ENCODE results near the gene NAXE. TPM values are rescaled to one million over a fixed set of nuclear protein-coding genes. Genes with fewer than 3 reads are reported as not detected.

The NAXE gene
- total RNA-seq, 1 experiment from 2014 or later, result 261 TPM

DNA sequence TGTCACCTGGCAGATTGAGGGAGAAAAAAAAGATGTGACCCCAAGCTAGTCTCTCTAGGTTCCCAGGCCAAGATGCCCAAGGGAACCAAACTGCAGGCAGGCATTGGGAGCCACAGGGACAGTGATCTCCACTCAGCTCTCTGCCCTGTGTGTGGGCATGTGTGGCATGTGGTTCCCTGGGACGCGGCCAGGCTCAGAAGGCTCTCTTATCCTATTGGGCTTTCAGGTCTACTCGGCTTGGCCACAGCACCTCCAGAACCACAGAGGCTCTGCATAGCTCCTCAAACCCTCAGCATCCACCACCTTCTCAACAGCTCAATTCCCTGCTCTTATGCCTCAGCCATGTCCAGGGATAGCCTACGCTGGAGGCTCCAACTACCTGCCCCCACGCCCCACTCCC is 41.2 kb upstream of the NAXE start:
- no peaks in the 10 kb centered on the region for H3K9me2 ChIP-seq (replicated peaks; ENCODE audit: low read length)
- intact Hi-C loops (cut with micrococcal nuclease), result no loop called here
- TF ChIP-seq EZH2phosphoT487 (IDR thresholded peaks at IDR 0.05; ENCODE audit: borderline replicate concordance, low read length) (no peak), EZH2 (IDR thresholded peaks at IDR 0.05; ENCODE audit: low read length, unreplicated experiment) (no peak)
- TF ChIP-seq, protein P1, sequence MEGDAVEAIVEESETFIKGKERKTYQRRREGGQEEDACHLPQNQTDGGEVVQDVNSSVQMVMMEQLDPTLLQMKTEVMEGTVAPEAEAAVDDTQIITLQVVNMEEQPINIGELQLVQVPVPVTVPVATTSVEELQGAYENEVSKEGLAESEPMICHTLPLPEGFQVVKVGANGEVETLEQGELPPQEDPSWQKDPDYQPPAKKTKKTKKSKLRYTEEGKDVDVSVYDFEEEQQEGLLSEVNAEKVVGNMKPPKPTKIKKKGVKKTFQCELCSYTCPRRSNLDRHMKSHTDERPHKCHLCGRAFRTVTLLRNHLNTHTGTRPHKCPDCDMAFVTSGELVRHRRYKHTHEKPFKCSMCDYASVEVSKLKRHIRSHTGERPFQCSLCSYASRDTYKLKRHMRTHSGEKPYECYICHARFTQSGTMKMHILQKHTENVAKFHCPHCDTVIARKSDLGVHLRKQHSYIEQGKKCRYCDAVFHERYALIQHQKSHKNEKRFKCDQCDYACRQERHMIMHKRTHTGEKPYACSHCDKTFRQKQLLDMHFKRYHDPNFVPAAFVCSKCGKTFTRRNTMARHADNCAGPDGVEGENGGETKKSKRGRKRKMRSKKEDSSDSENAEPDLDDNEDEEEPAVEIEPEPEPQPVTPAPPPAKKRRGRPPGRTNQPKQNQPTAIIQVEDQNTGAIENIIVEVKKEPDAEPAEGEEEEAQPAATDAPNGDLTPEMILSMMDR (conservative IDR thresholded peaks at IDR 0.05; ENCODE audit: low read depth, low read length), result no peak
- H4K20me1 ChIP-seq (ENCODE audit: low read length), result no peaks in the 10 kb centered on the region
- H3K27ac ChIP-seq (ENCODE audit: low read length), result no peak overlapping the region
- POLR2A ChIA-PET (ENCODE audit: unreplicated experiment), result no interaction called here
- CTCF ChIA-PET, result no interaction called here
- DNase-seq, result no peak
- no peak overlapping the region for H3K4me3 ChIP-seq (ENCODE audit: low read length)
- H2AFZ ChIP-seq (ENCODE audit: low read length), result no peak overlapping the region
- H3K27me3 ChIP-seq (ENCODE audit: low read length), result no peaks in the 10 kb centered on the region
- H3K4me2 ChIP-seq (ENCODE audit: low read length), result no peak overlapping the region
- no peaks in the 10 kb centered on the region for H3F3A ChIP-seq (ENCODE audit: low read length, unreplicated experiment)
- no peak for ATAC-seq
- H3K4me1 ChIP-seq (ENCODE audit: insufficient read depth, low read length), result peaks cover 21% of the 10 kb centered on the region
- no peak overlapping the region for H3K9ac ChIP-seq (ENCODE audit: low read length)
- no peaks in the 10 kb centered on the region for H3K79me2 ChIP-seq (ENCODE audit: low read length)
- peaks cover 73% of the 10 kb centered on the region for H3K36me3 ChIP-seq (ENCODE audit: low read depth, low read length)
- H3K9me3 ChIP-seq (ENCODE audit: low read length), result no peaks in the 10 kb centered on the region
- BruUV-seq (replicated peaks), result no TSS peak

- Histone ChIP-seq H4K20me1 (ENCODE audit: low read length) (no peaks in the 10 kb centered on the region), H3K36me3 (ENCODE audit: low read depth, low read length) (peaks cover 76% of the 10 kb centered on the region), H3K4me3 (ENCODE audit: low read length) (no peak overlapping the region), H2AFZ (ENCODE audit: low read length) (no peak overlapping the region), H3K4me2 (ENCODE audit: low read length) (peak overlapping the region; percentile 15), H3F3A (ENCODE audit: low read length, unreplicated experiment) (no peaks in the 10 kb centered on the region), H3K79me2 (ENCODE audit: low read length) (no peaks in the 10 kb centered on the region), H3K9ac (ENCODE audit: low read length) (peak overlapping the region; percentile 30; the same call in 1 of the 2 replicates), H3K4me1 (ENCODE audit: insufficient read depth, low read length) (peaks cover 21% of the 10 kb centered on the region), H3K27me3 (ENCODE audit: low read length) (no peaks in the 10 kb centered on the region), H3K27ac (ENCODE audit: low read length) (peak overlapping the region; percentile 63), H3K9me2 (replicated peaks; ENCODE audit: low read length) (no peaks in the 10 kb centered on the region), H3K9me3 (ENCODE audit: low read length) (no peaks in the 10 kb centered on the region)
- intact Hi-C loops (cut with micrococcal nuclease), result no loop called here
- CTCF ChIA-PET, result no interaction called here
- POLR2A ChIA-PET (ENCODE audit: unreplicated experiment), result interaction anchor here (0.6 kb wide), 2 partner anchors 51 to 97 kb away, joined by 3 read pairs; no protein-coding TSS in a partner anchor
- DNase-seq, result no peak
- no peak for ATAC-seq
- BruUV-seq (replicated peaks), result no TSS peak
- no peak for TF ChIP-seq EZH2phosphoT487 (IDR thresholded peaks at IDR 0.05; ENCODE audit: borderline replicate concordance, low read length)
- TF ChIP-seq EZH2 (IDR thresholded peaks at IDR 0.05; ENCODE audit: low read length, unreplicated experiment), result no peak
- TF ChIP-seq, protein P1 (conservative IDR thresholded peaks at IDR 0.05; ENCODE audit: low read depth, low read length), result no peak
These were observed 40.4 kb upstream of the NAXE start for GRCh38 chr1:156551066-156551643.

- no peaks in the 10 kb centered on the region for H3K27me3 ChIP-seq (ENCODE audit: low read length)
- peaks cover 75% of the 10 kb centered on the region for H3K36me3 ChIP-seq (ENCODE audit: low read depth, low read length)
- no peak overlapping the region for H2AFZ ChIP-seq (ENCODE audit: low read length)
- intact Hi-C loops (cut with micrococcal nuclease), result no loop called here
- no peak for TF ChIP-seq EZH2 (IDR thresholded peaks at IDR 0.05; ENCODE audit: low read length, unreplicated experiment)
- no peak for TF ChIP-seq EZH2phosphoT487 (IDR thresholded peaks at IDR 0.05; ENCODE audit: borderline replicate concordance, low read length)
- TF ChIP-seq, protein P1 (conservative IDR thresholded peaks at IDR 0.05; ENCODE audit: low read depth, low read length), result no peak
- H3K9me2 ChIP-seq (replicated peaks; ENCODE audit: low read length), result no peaks in the 10 kb centered on the region
- H3K4me1 ChIP-seq (ENCODE audit: insufficient read depth, low read length), result peaks cover 21% of the 10 kb centered on the region
- BruUV-seq (replicated peaks), result no TSS peak
- peak; percentile 81 for DNase-seq
- peak; percentile 92 for ATAC-seq
- POLR2A ChIA-PET (ENCODE audit: unreplicated experiment), result interaction anchor here (0.6 kb wide), 2 partner anchors 50 to 97 kb away, joined by 3 read pairs; no protein-coding TSS in a partner anchor
- peak overlapping the region; percentile 15 for H3K4me2 ChIP-seq (ENCODE audit: low read length)
- no peak overlapping the region for H3K4me3 ChIP-seq (ENCODE audit: low read length)
- no peaks in the 10 kb centered on the region for H4K20me1 ChIP-seq (ENCODE audit: low read length)
- H3F3A ChIP-seq (ENCODE audit: low read length, unreplicated experiment), result no peaks in the 10 kb centered on the region
- no peaks in the 10 kb centered on the region for H3K9me3 ChIP-seq (ENCODE audit: low read length)
- peak overlapping the region; percentile 63 for H3K27ac ChIP-seq (ENCODE audit: low read length)
- CTCF ChIA-PET, result no interaction called here
- peak overlapping the region; percentile 30; the same call in 1 of the 2 replicates for H3K9ac ChIP-seq (ENCODE audit: low read length)
- H3K79me2 ChIP-seq (ENCODE audit: low read length), result no peaks in the 10 kb centered on the region
These were observed 39.7 kb upstream of the NAXE start for GRCh38 chr1:156551869-156552268.

Data from PC-3 (cell line).